ENCODE data around the gene OR4F15.
"Not testable (repeated sequence)": the region's sequence is repeated elsewhere in the genome, so short reads cannot be mapped to it uniquely, and the experiment has no call there.

- TF ChIP-seq CTCF (IDR thresholded peaks at IDR 0.05); EZH2 (IDR thresholded peaks at IDR 0.05; ENCODE audit: borderline replicate concordance, insufficient read depth, low read depth, low read length, poor library complexity, severe bottlenecking): not testable (repeated sequence)
Observed at GRCh38 chr15:101788001-101788400, 24.0 kb upstream of the OR4F15 start.
